GM21786 (cell line): ENCODE data around the gene NFASC.

Experiments used
- ATAC-seq: cut with Tn5 transposase; IDR thresholded peaks from one replicate; pipeline ENCODE4 v1.9.1; 2021; ENCODE audit not compliant: unreplicated experiment

The NFASC gene

DNA sequence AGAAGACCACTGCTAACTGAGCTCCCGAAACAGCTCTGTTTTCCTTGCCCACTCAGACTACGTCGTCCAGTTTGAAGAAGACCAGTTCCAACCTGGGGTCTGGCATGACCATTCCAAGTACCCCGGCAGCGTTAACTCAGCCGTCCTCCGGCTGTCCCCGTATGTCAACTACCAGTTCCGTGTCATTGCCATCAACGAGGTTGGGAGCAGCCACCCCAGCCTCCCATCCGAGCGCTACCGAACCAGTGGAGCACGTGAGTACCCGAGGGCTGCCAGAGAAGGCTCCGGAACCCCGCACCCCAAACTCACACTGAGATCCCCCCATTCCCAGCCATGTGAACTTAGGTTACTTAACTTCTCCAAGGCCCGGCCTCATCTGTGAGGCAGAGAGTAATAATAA is 108.6 kb downstream of the NFASC start:
- ATAC-seq: no peak

DNA sequence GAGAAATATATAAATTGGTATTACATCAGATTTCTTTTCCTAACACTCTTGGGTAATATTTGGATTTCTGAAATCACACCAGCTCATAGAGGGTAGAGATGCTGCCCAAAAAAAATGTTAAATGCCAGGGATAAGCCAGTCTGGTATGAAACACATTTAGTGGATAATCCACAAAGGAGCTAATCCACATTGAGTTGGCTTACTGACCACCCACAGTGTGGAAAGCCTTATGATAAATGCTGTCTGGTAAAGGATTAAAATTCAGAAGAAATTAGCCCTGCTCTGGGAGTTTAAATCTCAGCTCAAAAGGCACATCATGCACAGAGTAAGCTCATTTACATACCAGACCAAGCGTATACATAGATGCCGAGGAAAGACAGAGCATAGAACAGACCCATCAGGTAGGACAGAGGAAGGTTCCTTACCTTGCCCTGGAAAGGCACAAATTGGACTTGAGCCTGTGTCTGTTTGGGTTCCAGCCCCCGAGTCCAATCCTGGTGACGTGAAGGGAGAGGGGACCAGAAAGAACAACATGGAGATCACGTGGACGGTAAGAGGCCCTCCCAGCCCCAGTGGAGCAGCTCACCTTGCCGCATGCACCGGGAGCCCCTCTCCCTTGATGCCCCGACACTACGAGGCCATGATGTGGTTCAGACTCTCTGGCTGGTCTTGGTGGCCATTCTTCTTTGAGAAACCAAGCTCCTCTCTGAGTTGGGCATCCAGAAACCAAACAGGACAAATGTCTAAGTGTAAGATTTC is 109.4 kb downstream of the NFASC start:
- ATAC-seq: no peak

DNA sequence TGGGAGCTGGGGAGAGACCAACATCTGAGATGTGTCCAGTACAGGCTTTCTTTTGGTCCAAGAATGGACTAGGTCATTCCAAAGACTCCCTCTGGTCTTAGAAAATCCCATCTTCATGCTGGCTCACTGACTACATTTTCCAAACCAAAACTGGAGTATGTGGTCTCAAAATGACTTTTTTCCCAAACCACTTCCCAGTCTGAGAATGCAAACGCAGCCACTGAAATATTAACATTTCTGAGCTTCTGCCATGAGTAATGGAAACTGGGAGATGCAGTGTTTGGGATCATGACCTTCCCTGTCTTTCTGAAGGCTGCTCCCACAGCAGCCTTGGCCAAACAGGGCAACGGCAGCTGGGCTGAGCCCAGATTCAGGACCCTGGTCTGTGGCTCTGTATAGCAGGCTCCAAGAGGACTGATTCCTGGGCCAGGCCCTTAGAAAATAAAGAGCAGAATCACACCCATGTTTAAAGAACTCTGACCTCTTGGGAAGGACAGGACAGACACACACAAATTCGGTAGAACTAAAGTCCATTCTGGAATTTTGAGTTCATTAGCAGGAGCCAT is 110.3 kb downstream of the NFASC start:
- no peak for ATAC-seq

DNA sequence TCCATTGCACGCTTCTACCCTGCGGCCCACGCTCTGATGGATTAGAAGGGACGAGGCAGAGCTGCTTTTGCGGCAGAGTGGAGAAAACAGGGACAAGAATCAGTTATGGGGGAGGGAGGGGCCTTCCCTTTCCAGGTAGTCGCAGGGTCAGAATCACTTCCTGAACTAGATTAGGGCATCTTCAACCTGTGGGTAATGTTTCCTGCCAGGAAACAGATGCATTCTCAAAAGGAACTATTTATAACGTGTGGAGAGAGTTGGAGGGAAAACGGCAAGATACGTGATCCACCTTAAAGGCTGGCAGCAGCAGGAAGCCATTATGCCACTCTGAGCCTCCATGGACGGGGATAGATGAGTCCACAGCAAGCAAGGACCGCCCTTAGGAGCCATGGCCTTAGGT is 112.5 kb downstream of the NFASC start:
- ATAC-seq: no peak

DNA sequence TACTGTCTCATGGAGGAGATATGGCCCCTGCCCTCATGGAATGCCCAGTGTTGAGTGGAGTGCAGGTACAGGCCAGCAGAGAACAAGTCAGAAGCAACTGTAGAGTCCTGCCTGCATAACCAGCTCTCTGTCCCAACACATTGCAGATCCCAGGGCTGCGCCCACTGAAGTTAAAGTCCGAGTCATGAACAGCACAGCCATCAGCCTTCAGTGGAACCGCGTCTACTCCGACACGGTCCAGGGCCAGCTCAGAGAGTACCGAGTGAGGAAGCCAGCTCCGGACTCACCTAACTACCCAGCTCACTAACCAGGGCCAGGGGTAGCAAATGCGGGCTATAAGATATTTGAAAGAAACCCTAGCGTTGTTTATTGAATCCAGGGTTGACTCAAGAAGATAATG is 113.2 kb downstream of the NFASC start:
- ATAC-seq: no peak

DNA sequence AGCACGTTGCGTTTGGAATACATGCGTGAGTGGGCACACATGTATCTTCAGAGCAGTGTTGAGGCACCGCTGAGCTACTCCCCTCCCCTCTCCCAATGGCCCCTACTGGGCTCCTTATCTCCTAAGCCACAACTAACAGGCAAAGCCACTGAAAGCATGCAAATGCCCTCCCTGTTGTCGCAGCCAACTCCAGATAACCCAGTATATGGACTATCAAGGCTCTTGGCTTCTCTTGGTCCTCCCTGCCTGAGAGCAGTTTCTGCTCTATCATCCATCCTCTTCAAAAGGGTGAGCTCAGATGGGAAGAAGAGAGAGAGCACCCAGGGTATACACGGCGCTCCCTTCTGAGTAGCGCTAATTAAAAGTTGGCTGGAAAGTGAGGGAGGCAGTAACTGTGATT is 113.8 kb downstream of the NFASC start:
- ATAC-seq: no peak

DNA sequence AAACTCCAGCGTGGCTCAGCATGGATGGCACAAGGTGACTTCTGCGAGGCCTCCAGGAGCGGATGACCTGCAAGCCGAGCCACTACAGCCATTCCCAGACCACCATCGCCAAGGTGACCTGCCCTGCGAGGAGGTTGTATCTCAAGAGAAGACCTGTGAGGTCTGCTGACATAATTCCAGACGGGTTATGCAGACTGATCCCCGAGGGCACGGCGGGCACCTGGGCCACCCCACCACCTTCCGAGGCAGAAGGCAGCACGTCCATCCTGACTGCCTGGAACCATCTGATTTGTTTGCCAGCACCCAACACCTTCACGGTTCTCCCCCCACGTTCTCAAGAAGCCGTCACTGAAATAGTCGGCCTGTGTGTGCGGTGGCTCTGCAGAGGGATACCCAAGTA is 115.5 kb downstream of the NFASC start:
- no peak for ATAC-seq

DNA sequence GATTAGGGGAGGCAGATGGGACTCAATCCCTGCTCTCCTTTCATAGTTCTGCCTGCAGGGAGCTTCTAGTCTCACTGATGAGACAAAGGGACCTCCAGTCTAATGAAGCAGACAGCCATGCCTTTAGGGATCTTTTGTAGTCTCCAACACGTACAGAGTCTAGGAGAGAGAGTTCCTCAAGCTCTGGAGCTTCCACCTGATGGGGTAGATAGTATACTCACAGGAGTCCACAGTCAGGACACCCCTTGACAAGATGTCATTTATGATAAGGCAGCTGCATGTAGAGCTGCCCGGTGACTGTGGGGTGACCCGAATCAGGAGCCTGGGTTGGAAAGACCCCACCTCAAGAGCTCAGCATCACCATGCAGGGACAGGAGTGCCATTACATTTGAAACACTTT is 117.0 kb downstream of the NFASC start:
- ATAC-seq: no peak

DNA sequence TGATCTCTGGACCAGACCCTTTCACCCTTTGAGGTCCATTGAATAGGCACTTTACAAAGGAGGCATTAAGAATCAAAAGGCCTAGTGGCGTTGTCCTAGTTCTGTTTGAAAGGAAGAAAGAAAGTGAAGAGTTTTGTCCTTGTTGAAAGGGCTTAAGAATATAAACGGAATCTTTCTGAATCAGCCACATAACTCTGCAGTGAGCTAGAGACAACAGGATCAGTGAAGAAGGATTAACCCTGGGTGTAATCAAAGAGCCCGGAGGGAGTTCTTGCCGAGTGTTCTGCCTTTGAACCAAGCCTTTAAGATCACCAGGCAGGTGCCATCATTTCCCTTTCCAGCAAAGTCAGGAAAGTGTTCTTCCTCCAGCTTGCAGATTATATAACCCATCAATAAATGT is 117.5 kb downstream of the NFASC start:
- no peak for ATAC-seq

DNA sequence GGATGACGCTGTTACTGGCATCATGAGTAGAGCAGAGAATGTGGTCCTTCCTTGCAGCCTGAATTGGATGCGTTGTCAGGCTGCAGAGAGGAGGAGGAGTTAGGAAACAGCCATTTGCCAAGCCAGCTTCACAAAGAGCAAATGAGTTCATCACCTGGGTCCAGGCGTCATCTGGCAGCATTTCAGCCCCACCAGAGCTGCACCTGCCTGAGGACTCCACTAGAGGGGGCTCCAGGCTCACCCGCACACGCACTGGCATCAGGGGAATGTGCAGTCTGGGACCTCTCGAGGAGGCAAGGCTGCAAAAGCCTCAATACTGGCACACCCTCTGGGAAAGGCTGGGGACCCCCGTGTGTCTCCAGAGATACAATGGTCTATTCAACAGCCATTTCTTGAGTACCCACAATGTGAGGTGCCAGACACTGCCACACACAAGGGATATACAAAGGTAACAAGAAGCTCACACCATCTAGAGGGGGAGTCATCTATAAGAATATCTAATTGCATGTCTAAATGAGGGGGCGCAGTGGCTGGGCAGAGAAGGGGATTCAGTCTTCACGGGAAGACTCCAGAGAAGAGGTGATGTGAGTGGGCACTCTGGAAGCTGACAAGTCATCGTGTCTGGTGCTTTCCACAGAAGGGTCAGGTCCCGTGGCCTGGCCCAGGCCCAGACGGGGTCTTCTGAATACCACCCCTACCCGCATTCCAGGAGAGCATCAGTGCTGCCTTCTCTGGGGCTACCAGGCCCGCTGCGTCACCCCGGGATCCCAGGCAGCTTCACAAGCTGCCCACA is 118.8 kb downstream of the NFASC start:
- ATAC-seq: no peak

DNA sequence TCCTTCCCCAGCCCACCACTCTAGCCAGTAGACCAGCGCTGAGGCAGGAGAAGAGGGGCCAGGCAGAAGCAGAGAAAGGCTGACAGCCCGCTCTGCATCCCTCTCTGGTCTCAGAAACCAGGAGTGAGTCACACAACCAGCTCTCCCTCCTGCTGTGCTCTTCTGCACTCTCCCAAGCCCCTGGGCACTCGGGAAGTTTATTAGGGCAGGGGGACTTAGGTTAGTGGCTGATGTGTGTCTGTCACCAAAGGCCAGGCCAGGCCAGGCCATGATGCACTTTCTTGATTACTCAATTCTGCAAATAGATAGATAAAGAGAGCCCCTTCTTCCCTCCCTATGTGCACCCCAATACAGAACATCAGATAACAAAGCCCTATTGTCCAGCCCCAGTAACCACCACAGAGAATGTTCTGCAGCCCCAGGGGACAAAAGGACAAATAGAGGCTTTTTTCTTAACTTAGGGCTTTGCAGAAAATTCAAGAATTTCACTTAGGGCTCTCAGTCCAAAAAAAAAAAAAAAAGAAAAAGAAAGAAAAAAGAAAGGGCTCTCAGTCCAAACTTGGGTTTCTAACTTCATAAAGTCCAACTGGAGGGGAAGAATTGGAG is 119.5 kb downstream of the NFASC start:
- ATAC-seq: no peak

DNA sequence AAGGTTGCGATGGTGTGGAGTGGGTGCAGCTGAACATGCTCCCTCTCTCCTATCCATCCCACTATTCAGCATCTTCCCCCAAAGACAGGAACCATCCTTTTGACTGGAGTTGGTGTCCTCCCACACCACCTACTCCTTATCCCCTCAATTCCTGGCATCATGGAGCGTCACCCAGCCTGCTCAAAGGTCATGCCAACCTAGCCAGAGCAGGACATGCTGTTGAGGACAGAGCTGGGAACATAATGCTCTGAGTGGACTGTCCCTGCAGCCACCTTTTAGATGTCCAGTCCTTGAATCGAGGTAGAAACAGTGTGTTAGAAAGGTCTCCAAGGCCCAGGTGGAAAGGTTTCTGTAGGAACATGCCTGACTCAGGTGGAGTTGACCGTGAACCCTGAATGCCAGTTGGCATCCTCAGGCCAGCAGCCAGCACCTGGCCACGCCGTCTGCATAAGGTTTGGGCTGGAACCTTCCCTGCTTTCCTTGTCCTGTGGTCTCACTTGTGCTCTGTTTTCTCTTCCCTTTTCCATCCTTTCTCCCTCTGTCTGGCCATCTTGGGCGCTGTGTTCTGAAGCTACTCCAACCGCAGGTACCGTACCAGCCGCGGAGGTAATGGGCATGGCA is 120.2 kb downstream of the NFASC start:
- no peak for ATAC-seq

DNA sequence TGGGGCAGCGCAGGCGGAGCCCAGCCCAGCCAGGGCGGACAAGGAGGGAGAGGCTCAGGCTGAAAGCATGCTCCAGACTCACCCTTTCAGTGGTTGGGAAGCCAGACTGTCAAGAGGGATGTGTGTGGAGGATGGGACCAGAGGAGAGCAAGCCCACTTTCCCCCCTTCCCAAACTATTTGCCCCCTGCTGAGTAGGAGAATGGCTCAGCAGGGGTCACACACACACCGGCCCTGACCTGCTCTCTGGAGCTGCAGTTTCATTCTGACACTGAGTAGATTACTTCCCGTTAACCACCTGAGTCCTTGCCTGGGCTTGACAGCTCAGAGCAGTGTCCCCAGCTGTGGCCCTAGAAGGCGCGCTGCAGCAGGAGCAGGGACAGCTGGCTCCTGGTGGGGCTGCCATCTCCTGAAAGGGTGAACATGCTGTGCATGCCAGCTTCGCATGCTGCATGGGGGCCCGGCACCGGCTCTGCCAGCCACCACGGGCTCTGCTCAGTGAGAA is 120.7 kb downstream of the NFASC start:
- no peak for ATAC-seq

DNA sequence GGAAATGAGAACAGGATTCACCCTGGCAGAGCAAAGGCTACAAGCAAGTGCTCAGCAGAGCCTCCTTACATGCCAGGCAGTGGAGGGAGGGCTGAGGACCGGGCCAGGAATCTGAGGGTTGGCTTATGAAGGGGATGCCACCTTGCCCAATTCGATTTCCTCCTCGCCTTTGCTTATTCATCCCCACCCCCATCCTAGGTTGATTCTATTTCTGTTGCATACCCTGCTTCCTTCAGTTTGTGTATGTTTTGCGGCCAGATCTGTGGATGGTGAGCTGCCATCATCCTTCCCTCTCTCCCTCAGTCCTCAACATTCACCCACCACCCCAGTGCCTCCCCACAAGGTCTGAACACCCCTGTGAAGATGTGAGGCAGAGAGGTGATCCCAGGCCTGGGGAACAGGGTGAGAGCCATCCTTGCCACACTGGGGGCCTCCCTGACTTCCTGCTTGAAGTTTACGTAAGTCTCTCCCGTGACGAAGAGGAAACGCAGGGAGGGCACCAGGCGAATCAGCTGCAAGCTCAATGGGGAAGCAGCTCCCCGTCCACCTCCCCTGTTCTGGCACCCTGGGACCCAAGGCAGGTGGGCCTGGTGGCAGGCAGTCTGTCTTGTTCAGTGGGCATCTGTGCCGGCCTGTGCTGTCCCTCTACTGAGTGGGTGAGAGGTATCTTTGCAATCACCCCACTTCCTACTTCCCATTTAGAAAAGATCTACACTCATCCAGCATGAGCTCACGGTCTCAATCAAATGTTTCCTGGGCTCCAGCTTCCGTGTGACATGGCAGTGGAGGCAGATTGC is 121.7 kb downstream of the NFASC start:
- ATAC-seq: no peak

DNA sequence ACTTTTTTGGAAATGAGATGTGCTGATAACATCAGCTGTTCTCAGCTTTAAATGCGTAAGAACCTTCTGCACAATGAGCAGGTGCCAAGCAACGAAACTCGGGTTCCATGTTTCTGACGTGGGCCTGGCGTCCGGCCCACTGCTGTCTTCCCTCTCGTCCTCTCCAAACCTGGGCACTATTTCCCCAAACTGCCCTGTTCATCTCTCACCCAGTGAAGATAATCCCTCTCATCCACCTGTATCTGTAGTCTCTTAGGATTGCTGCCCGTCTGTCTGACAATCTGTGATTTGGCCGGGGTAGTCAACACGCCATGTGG is 122.3 kb downstream of the NFASC start:
- no peak for ATAC-seq

DNA sequence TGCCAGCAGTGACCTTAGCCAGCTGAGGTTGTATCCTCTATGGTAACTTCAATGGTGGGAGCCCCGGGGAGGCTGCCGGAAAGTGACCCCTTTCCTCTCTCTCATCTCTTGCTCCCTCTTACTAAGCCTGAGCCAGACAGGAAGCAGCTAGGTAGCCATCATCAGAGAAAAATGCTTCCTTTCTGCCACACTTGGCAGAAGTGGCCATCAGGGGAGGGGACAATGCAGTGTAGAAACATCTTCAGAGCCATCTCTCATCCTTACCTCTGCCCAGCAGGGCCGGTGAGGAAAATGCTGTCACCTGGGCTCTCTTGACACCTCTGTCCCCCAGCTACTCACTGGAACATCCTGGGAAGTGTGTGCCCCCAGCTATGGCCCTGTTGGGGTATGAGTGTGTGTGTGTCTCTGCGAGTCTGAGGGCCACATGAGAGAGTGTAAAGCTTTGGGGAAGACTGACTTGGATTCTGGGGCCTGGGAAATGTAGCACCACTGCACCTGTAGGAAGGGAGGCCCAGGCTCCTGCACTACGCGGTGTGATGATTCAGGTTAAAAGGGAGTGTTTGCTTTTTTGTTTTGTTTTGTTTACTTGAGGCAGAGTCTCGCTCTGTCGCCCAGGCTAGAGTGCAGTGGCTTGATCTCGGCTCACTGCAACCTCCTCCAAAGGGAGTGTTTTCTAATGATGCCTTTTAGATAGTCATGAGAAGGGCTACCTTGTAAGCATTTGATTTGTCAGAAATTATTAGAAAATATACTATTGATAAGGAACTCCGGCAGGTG is 123.6 kb downstream of the NFASC start:
- no peak for ATAC-seq

DNA sequence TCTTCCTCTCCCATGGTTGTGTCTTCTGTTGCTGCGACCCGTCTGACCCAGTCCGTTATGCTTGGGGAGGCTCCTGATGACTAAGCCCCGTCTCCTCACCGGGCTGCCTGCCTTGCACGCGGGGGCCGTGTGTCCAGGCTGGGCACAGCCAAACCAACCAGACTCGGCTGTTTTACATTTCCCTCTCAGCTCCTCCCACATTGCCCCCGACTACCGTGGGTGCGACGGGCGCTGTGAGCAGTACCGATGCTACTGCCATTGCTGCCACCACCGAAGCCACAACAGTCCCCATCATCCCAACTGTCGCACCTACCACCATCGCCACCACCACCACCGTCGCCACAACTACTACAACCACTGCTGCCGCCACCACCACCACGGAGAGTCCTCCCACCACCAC is 126.3 kb downstream of the NFASC start:
- ATAC-seq: no peak

DNA sequence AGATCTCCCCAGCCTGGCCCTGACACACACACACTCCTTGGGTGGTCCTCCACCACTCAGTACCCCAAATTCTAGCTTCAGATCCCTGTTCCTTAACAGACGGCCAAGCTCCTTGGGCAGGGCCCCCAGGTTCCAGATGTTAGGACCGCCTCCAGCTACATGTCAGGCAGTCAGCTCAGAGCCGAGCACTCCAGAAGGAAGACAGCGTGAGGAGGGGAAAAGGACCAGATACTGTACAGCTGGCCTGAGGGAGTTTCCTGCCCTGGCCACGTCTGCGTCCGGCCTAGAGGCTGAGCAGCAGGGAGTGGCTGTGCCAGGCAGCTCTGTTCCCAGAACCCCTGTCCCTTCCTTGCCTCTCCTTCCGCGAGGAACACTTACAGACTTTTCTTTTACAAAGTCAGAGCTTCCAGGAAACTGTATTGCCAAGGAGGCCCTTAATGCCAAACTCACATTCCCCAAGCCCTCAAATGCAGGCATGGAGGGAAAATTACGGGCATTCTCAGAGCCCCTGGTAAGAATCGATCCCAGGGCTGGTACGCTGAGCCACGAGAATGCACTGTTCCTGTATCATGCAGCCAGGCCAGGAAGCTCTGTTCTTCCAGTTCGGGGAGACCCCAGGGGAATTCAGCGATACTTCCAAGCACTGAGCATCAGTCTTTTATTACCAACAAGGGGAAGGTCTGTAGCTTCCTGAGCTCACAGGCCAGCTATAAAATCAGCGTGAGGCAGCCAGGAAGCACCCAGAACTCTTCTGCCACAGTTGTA is 127.1 kb downstream of the NFASC start:
- no peak for ATAC-seq

DNA sequence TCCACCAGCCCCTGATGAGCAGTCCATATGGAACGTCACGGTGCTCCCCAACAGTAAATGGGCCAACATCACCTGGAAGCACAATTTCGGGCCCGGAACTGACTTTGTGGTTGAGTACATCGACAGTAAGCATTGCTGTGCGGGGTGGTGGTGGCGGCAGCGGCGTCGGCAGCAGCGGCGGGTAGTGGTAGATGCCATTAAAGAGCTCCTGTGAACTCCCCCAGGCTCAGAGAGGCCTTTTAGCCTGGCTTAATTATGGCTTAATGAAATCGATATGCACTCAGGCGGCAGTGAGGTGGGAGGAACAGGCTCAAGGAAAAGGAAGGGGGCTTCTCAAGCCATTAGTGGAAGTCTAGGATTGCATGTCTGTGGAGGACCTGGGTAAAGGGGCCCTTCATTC is 130.5 kb downstream of the NFASC start:
- no peak for ATAC-seq
